ENCODE measurements around the gene LUZP1. TPM values are rescaled to one million over a fixed set of nuclear protein-coding genes. Genes with fewer than 3 reads are reported as not detected.
A peak's percentile ranks its signal among the peaks of the same experiment; 100 is the strongest.

The LUZP1 gene
- total RNA-seq, 1 experiment from 2014 or later, result 43.4 TPM

DNA sequence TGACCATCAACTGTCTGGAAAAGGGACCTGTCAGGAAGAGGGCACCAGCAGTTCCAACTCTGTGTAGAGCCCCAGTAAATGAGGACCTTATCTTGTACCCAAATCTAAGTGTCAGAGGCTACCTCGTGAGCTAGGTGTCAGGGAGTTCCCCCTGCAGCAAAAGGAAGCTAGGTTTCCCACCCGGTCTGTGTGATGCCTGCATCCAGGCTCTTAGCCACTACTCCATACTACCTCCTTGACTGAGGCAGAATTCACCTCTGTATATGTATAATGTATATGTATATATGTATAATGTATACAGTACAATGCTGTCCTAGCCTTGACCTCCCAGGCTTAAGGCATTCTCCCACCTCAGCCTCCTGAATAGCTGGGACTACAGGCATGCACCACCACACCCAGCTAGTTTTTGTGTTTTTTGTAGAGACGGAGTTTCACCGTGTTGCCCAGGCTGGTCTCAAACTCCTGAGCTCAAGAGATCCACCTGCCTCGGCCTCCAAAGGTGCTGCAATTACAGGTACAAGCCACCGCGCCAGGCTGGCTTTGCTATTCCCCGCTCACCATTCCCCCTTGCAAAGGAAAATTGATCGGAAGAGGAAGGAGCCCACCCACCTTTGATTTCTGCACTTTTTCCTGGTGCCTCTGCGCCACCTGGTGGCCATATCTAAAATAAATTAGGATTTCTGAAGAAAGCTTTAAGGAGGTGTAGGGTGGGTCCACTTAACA is 15.7 kb upstream of the LUZP1 start:
- TF ChIP-seq ZBTB21 (CRISPR knock-in tag; IDR thresholded peaks at IDR 0.05; ENCODE audit: borderline replicate concordance) (no peak), SP1 (CRISPR knock-in tag; conservative IDR thresholded peaks at IDR 0.05) (0 out of 2 replicates have a peak, but pooled peaks have one; percentile 13), CTCF (IDR thresholded peaks at IDR 0.05) (peak; percentile 86)
- peak; percentile 72 for DNase-seq (ENCODE audit: low spot score)
- POLR2A ChIA-PET, result no interaction called here
- no peaks in the 10 kb centered on the region for H3K4me1 Mint-ChIP-seq
- peak; percentile 96 for ATAC-seq
- no peaks in the 10 kb centered on the region for H3K9me3 Mint-ChIP-seq
- H3K4me3 Mint-ChIP-seq, result no peak overlapping the region
- no peaks in the 10 kb centered on the region for H3K36me3 Mint-ChIP-seq
- no peak overlapping the region for H3K27ac Mint-ChIP-seq
- CTCF ChIA-PET, result interaction anchor here (0.6 to 8.1 kb wide), 57 partner anchors 10 to 1269 kb away, joined by 3 to 156 read pairs (median 5); partner anchors contain the start of genes HTR1D, KDM1A, LACTBL1 and LUZP1
- peaks cover 10% of the 10 kb centered on the region for H3K27me3 Mint-ChIP-seq (ENCODE audit: low read depth)

DNA sequence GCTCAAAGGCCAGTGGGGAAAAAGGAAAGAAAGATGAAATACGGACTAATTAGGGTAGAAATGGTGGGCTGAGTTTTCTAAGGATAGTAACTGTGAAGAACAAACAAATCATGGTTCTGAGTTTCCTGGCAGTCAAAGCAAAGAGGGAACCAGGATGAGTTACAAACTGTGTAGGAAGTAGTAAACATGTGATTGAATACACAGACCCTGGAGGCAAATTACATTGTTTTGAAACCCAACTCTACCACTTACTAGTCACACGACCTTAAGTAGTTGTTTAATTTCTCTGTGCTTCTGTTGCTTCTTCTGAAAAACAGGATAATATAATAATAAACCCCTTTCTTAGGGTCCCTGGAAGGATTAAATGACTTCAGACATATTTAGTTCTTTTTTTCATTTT is 11.2 kb upstream of the LUZP1 start:
- CTCF ChIA-PET, result interaction anchor here (0.6 to 2.7 kb wide), 2 partner anchors 14 to 80 kb away, joined by 3 to 10 read pairs; no protein-coding TSS in a partner anchor
- no peaks in the 10 kb centered on the region for H3K36me3 Mint-ChIP-seq
- DNase-seq (ENCODE audit: low spot score), result no peak
- no peaks in the 10 kb centered on the region; the same call in 1 of the 2 replicates for H3K4me1 Mint-ChIP-seq
- no peak for ATAC-seq
- H3K27me3 Mint-ChIP-seq (ENCODE audit: low read depth), result peaks cover 48% of the 10 kb centered on the region
- H3K4me3 Mint-ChIP-seq, result no peak overlapping the region
- POLR2A ChIA-PET, result no interaction called here
- no peaks in the 10 kb centered on the region for H3K9me3 Mint-ChIP-seq
- TF ChIP-seq RORB (CRISPR knock-in tag; IDR thresholded peaks at IDR 0.05) (no peak), GTF2I (CRISPR knock-in tag; conservative IDR thresholded peaks at IDR 0.05) (no peak), TEAD1 (CRISPR knock-in tag; IDR thresholded peaks at IDR 0.05) (no peak), ETV6 (CRISPR knock-in tag; IDR thresholded peaks at IDR 0.05) (no peak), NFE2L1 (CRISPR knock-in tag; IDR thresholded peaks at IDR 0.05) (no peak), NFATC4 (CRISPR knock-in tag; IDR thresholded peaks at IDR 0.05) (no peak), ATF1 (CRISPR knock-in tag; IDR thresholded peaks at IDR 0.05) (no peak)
- H3K27ac Mint-ChIP-seq, result no peak overlapping the region

GRCh38 chr1:23178950-23179349 is 10.3 kb upstream of the LUZP1 start:
- no peak for DNase-seq (ENCODE audit: low spot score)
- ChIA-PET POLR2A (no interaction called here), CTCF (interaction anchor here (0.8 to 2.7 kb wide), 5 partner anchors 18 to 86 kb away, joined by 3 to 13 read pairs (median 7); no protein-coding TSS in a partner anchor)
- no peaks in the 10 kb centered on the region; the same call in 1 of the 2 replicates for H3K4me1 Mint-ChIP-seq
- ATAC-seq, result no peak
- H3K36me3 Mint-ChIP-seq, result no peaks in the 10 kb centered on the region
- peak overlapping the region; percentile 75 for H3K4me3 Mint-ChIP-seq
- H3K27ac Mint-ChIP-seq, result no peak overlapping the region
- TF ChIP-seq, protein P1, sequence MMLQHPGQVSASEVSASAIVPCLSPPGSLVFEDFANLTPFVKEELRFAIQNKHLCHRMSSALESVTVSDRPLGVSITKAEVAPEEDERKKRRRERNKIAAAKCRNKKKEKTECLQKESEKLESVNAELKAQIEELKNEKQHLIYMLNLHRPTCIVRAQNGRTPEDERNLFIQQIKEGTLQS (CRISPR knock-in tag; conservative IDR thresholded peaks at IDR 0.05), result no peak
- TF ChIP-seq TEAD4 (CRISPR knock-in tag; IDR thresholded peaks at IDR 0.05) (no peak), ERG (CRISPR knock-in tag; IDR thresholded peaks at IDR 0.05) (no peak), FOXJ3 (CRISPR knock-in tag; IDR thresholded peaks at IDR 0.05; ENCODE audit: borderline replicate concordance) (no peak), JAZF1 (CRISPR knock-in tag; IDR thresholded peaks at IDR 0.05) (no peak), TP53 (CRISPR knock-in tag; IDR thresholded peaks at IDR 0.05) (no peak), SMAD4 (CRISPR knock-in tag; IDR thresholded peaks at IDR 0.05) (no peak), IRF2 (CRISPR knock-in tag; IDR thresholded peaks at IDR 0.05; ENCODE audit: borderline replicate concordance, low read depth) (no peak), ELF4 (CRISPR knock-in tag; IDR thresholded peaks at IDR 0.05; ENCODE audit: low read depth) (no peak)
- TF ChIP-seq, protein P2, sequence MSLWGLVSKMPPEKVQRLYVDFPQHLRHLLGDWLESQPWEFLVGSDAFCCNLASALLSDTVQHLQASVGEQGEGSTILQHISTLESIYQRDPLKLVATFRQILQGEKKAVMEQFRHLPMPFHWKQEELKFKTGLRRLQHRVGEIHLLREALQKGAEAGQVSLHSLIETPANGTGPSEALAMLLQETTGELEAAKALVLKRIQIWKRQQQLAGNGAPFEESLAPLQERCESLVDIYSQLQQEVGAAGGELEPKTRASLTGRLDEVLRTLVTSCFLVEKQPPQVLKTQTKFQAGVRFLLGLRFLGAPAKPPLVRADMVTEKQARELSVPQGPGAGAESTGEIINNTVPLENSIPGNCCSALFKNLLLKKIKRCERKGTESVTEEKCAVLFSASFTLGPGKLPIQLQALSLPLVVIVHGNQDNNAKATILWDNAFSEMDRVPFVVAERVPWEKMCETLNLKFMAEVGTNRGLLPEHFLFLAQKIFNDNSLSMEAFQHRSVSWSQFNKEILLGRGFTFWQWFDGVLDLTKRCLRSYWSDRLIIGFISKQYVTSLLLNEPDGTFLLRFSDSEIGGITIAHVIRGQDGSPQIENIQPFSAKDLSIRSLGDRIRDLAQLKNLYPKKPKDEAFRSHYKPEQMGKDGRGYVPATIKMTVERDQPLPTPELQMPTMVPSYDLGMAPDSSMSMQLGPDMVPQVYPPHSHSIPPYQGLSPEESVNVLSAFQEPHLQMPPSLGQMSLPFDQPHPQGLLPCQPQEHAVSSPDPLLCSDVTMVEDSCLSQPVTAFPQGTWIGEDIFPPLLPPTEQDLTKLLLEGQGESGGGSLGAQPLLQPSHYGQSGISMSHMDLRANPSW (CRISPR knock-in tag; conservative IDR thresholded peaks at IDR 0.05; ENCODE audit: low read depth), result no peak
- no peaks in the 10 kb centered on the region for H3K9me3 Mint-ChIP-seq
- H3K27me3 Mint-ChIP-seq (ENCODE audit: low read depth), result peaks cover 50% of the 10 kb centered on the region
